SKM-1 (cell line): ENCODE data around the gene KCNAB3.
"Not testable (repeated sequence)": the region's sequence is repeated elsewhere in the genome, so short reads cannot be mapped to it uniquely, and the experiment has no call there.

Source experiments
- DNase-seq: peaks from one replicate; lab custom pipeline; 2025; ENCODE audit not compliant: unreplicated experiment; lab: John Stamatoyannopoulos, UW

Gene KCNAB3

GRCh38 chr17:7929158-7930023, at the start of gene KCNAB3:
Gene KCNAB3 (minus strand): TSS chr17:7929856. CDS start chr17:7929435, 421 bp downstream.
- DNase-seq, result no peak

DNA sequence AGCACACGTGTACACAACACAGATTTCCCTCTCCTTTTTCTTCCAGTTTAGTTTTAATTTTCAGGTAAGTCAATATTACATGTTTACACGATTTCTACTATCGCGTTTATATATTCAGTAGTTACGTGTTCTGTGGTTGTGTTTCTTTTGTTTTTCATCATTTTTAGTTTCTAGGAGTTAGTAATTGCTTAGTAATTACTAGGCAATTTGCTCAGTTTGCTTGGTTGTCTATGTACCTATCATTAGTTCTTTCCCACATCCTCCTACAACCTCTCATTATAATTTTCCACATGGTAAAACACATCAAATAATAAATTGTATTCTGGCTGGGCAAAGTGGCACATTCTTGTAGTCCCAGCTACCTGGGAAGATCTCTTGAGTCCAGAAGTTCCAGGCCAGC, 48.1 kb upstream of the KCNAB3 start:
- DNase-seq, result no peak

GRCh38 chr17:7977039-7977438, 47.4 kb upstream of the KCNAB3 start:
- no peak for DNase-seq

DNA sequence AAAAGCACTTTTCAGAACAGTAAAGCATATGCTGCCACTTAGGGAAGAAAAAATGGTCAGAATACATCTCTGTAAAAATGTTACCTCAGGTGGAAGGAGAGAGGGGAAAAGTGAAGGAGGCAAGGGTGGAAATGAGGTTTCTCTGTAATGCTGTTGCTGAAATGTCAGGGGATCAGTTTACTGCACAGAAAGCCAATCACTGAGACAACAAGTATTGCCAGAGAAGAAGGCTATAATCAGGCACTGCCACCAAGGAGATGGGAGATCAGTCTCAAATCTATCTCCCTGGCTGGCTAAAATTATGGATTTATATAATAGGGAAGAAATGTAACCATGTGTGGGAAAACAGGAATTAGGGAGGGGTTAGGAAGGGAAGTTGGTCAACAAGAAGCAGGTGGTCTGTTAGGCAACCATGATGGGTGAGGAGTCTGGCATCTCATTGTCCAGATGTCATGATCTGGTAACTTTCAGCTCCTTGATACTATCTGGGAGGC, 45.0 kb upstream of the KCNAB3 start:
- DNase-seq, result no peak

DNA sequence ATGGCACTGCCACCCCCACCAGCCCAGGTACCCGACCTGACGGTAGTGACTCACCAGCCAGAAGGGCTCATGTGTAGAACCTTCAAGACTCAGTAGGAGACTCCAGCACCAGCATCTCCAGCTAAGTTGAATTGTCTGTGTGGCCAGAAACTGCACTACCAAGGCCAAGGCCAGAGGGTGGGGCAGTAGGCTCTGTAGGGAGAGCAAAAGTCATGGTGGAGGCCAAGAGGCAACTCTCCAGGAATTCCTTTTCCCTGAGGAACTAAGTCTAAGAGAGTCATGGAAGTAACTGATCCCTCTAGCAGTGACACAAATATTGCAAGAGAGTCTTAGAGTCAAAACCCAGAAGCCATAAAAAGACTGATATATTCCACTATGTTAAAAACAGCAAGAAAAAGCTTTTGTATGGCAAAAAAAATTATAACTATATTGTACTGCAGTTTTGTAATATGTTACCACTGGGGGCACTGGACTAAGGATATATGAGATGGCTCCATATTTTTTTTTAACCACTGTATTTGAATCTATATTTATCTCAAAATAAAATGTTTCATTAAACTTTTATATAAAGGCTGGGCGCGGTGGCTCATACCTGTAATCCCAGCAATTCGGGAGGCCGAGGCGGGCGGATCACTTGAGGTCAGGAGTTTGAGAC, 42.6 kb upstream of the KCNAB3 start:
- no peak for DNase-seq

DNA sequence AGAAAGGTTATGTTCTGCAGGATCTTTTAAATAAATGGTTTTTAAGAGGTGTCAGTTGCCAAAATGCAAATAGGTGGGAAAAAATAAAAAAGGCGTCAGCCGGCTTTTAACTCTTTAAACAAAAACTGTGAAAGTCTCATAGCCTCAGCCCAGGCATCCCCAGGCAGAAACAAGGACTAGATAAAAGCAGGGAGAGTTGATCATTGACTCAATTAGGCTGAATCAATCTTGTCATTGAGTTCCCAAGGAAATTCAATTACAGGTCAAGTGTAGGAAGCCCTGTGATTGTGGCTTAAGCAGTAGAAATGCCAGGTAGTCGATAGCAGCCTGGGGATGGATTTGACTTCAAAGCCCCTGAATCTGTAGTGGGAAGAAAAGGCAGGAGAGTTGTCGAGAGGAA, 42.0 kb upstream of the KCNAB3 start:
- DNase-seq, result no peak

DNA sequence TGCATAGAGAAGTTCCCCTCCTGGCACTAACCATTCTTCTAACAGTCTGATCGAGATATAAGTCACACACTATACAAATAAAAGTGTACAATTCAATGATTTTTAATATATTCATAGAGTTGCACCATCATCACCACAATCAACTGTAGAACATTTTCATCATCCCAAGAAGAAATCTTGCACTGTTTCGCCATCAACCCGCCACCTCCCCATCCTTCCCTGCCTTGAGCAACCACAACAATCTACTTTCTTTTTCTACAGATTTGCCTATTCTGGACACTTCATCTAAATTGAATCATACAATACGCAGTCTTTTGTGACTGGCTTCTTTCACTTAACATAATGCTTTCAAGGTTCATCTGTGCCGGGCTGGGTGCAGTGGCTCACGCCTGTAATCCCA, 39.8 kb upstream of the KCNAB3 start:
- DNase-seq, result peak; percentile 6

DNA sequence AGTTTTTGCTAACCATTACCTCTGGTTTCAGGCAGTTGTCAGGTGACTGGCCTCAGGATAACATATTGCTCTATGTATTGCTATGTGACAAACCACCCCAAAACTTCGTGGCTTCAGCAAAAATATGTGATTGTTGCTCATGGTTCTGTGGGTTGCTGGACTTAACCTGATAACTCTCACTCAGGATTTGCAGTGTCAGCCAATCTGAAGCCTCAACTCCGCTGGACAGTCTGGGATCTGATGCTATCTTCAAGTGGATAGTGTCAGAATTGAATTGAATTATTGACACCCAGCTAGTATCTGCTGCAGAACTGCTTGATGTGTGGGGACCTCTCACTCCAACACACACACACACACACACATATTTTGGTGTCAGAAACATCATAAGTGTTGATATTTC, 38.1 kb upstream of the KCNAB3 start:
- no peak for DNase-seq

DNA sequence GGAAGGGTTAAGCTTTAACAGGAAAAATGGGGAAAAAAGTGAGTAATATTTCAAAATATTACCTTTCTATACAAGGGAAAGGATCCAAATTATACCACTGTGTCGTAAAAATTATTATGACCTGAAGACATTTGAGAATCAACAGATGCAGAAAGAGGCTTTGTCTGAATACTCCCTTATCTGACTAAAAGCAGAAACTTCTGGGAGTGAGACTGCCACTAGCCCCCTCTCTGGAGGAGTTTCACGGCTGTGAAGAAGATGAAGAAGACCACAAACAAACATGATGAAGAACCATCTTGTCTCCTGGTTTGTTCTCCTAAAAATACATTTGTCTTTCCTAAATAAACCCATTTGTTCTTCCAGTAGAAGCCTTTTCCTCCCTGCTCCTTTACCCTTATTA, 31.8 kb upstream of the KCNAB3 start:
- DNase-seq, result no peak

GRCh38 chr17:7959503-7960253, 30.0 kb upstream of the KCNAB3 start:
- DNase-seq, result peak; percentile 33

GRCh38 chr17:7956228-7956965, 26.7 kb upstream of the KCNAB3 start:
- DNase-seq, result no peak

- no peak for DNase-seq
These were observed 26.0 kb upstream of the KCNAB3 start for GRCh38 chr17:7955414-7956227.

DNA sequence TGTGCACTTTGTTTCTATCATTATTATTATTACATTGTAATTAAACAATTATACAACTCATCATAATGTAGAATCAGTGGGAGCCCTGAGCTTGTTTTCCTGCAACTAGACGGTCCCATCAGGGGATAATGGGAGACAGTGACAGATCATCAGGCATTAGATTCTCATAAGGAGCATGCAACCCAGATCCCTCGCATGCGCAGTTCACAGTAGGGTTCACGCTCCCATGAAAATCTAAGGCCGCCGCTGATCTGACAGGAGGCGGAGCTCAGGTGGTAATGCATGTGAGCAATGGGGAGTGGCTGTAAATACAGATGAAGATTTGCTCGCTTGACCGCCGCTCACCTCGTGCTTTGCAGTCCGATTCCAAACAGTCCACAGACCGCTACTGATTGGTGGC, 23.6 kb upstream of the KCNAB3 start:
- DNase-seq, result not testable (repeated sequence)

DNA sequence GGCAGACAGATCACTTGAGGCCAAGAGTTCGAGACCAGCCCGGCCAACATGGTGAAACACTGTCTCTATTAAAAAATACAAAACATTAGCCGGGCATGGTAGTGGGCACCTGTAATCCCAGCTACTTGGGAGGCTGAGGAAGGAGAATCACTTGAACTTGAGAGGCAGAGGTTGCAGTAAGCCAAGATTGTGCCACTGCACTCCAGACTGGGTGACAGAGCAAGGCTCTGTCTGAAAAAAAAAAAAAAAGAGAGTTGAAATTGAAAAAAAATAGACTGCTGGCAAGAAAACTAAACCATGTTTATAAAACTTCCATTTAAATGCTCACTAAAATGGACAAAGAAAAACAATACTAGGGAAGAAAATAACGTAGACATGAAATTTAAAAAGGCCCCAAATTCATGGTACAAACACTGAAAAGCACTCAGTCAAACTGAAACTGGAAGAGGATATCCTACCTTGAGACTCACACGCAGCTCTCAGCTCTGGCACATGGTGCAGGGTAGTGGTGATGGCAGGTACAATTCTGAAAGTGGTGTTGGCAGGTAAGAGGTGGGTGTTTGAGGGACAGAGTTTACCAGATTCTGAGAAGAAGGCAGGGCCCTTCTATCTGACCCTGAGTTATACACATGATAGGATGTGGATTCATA, 21.6 kb upstream of the KCNAB3 start:
- no peak for DNase-seq

GRCh38 chr17:7950578-7950977, 20.9 kb upstream of the KCNAB3 start:
- DNase-seq, result no peak

DNA sequence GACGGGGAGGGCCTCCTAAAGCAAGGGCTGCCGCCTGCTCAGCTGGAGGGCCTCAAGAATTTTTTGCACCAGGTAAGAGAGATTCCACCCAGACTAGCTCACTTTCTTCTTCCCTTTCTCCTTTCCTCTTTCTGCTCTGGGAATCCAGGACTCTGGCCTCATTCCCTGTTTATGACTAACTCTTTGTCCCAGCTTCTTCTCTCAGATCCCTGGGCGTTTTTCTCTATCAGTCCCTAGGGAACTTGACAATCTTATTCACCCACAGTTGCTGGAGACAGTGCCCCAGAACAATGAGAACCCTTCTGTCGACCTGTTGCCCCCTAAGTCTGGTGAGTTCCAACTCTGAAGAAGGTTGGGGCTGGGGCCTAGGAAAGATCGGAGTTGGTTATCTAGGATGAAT, 18.0 kb upstream of the KCNAB3 start:
- no peak for DNase-seq

GRCh38 chr17:7946441-7946840, 16.8 kb upstream of the KCNAB3 start:
- DNase-seq, result no peak

DNA sequence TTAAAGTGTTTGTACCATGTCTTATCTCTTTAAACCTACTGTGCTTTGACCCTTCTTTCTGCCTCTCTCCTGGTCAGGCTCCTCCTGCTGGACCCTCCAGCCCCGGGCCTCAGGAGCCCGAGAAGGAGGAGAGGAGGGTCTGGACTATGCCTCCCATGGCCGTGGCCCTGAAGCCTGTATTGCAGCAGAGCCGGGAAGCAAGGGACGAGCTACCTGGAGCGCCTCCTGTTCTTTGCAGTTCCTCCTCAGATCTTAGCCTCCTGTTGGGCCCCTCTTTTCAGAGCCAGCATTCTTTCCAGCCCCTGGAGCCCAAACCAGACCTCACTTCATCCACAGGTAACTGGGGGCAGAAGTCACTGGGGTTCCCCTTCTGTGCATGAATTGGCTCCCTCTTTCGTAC, 16.0 kb upstream of the KCNAB3 start:
- no peak for DNase-seq

GRCh38 chr17:7944326-7944725, 14.7 kb upstream of the KCNAB3 start:
- no peak for DNase-seq

GRCh38 chr17:7943291-7943690, 13.6 kb upstream of the KCNAB3 start:
- DNase-seq, result no peak
